GM19238 (cell line): ENCODE results near the gene PERM1.
A peak's percentile ranks its signal among the peaks of the same experiment; 100 is the strongest.
"Not testable (repeated sequence)": the region's sequence is repeated elsewhere in the genome, so short reads cannot be mapped to it uniquely, and the experiment has no call there.

Experiments
- DNase-seq: peaks from one replicate; pipeline ENCODE4 v3.0.0; 2011; ENCODE audit warnings: low spot score; ENCODE audit not compliant: insufficient read length

PERM1 gene

DNA sequence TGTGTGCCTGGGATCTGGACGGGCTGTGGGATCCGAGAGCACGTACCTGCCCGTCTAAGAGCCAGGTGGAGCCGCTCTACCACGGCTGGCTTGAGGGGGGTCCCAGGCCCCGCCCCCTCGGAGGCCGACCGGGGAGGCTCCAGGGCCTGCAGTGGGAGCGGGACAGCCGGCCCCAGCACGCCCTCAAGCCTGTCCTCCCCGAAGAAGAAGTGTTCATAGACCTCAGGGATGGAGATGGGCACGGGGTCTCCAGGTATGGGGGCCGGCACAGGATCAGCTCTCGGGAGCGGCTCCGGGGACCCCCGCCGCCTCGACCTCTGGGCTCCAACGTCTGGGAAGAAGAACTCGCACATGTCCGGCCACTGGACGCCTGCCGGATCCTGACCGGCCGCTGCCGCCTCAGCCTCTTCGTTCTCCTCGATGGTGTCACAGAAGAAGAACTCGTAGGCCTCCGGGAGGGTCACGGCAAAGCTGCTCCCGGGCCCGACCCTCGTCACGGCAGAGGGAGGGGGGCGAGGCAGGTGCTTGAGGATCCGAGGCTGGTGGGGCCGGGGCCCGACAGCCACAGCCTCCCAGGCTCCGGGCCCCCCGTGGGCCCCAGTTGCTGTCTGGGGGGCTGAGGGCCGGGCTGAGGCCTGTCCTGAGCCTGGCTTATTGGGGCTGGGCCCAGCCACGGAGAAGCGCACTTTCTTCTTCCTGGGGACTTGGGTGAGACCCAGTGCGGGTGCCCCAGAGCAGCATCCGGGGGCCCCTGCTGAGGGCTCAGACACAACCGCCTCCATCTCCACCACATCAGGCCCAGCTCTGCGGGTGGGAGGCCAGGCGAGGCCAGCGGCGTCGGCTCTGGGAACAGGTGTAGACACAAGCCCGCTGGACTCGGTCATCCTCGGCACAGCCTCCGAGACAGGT is 2.8 kb downstream of the PERM1 start:
- DNase-seq: no peak

DNA sequence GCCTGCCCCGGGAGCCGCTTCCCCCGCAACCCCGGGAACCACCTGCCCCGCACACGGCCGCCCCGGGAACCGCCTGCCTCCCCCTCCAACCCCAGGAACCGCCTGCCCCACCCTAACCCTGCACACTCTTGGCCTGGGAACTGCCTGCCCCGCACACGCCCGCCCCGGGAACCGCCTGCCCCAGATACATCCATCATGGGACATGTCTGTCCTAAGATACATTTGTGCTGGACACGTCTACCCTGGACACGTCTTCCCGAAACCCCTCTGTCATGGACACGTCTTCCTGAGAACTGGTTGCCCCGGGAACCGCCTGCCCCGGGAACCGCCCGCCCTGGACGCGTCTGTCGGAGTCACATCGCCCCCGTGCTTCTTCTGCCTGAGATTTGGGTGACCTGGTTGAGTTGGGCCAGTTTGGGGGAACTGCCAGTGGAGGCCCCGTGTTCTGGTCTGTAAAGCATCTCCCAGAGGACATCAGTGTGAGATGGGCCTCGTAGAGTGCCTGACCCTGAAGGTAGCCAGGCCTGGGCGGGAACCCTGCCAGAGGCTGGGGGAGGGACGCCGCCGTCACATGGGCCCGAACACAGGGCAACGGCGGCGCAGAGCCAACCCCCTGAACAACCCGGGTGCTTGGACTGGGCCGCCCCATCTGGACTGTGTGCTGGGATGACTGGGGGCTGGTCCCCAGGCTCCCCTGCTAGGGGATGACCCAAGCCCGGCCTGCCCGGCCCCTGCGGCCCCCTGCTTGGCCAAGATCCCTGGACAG is 3.6 kb downstream of the PERM1 start:
- DNase-seq: no peak

DNA sequence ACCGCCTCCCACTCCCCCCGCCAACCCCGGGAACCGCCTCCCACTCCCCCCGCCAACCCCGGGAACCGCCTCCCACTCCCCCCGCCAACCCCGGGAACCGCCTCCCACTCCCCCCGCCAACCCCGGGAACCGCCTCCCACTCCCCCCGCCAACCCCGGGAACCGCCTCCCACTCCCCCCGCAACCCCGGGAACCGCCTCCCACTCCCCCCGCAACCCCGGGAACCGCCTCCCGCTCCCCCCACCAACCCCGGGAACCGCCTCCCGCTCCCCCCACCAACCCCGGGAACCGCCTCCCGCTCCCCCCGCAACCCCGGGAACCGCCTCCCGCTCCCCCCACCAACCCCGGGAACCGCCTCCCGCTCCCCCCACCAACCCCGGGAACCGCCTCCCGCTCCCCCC is 5.1 kb downstream of the PERM1 start:
- not testable (repeated sequence) for DNase-seq

DNA sequence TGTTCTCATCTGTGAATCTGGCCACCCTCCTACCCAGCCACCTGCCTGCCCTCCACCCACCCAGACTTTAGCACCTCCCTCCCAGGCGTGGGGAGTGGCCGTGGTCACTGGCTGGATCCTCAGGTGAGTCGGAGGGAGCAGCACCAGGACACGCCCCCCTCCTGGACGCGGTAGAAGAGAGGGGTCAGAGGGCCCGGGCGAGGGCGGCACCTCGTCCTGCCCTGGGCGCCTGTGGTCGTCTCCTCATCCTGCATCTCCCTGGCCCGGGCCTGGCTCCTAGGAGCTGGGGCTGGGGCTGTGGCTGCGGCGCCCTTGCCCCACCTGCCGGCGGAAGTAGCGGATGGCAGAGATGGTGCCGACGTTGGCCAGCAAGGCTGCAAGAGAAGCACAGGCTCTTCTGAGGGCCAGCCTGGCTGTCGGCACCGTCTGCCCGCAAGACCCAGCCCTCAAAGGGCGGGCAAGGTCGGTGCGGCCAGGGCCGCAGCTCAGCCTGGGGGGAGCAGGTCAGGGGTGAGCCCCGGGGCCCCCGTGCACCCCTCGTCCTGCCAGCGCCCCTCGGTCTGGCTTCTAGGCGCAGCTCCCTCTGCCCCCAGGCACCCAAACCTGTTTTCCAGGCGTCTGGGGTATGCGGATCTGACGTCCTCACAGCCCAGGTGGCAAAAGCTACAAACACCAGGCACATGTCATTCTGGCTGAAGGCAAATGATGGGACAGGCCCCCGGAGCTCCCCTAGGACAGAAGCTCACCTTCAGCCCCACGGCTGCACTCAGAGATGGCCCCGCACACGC is 5.8 kb downstream of the PERM1 start:
- peak; percentile 91 for DNase-seq

DNA sequence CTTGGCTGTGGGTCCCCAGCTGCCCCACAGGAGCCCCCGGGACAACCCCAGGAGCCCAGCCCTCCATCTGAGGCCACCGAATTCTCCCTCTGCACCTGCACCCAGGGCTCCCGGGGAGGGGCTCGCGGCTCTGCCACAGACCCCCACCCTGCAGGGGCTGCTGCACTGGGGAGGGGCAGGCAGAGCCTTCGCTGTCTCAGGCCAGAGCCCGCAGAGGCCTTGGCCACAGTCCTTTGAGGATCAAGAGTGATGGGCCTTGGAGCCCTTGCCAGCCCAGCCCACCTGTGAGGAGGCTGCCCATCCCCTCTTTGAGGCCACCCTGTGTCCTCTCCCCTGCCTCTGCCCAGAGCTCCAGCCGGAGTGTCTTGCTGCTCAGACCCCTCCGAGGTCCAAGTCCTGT is 6.5 kb downstream of the PERM1 start:
- DNase-seq: no peak

DNA sequence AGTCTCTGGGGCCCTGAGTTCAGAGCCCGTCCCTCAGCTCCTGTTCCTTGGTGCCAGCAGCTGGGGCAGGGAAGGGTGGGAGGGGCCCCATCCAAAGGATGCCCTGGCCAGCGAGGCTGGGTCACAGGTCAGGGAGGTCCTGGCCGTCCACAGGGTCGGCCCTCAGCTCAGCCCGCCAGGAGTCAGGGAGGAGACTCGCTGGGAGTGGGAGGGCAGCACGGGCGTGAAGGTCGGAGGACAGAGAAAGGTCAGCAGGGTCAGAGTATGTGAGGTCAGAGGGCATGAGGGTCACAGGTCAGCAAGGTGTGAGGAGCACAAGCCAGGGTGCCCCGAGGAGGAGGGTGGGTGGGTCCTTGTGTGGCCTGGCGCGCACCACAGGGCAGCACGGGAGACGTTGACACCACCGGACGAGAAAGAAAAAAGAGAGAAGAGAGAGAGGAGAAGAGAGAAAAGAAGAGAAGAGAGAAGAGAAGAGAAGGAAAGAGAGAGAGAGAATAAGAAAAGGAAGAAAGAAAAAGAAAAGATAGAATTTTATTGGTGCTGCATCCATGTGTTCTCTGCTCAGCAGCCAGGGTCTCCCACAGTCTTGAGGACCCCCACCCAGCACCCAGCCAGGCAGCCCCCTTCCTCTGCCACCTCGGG is 7.1 kb downstream of the PERM1 start:
- DNase-seq: no peak

DNA sequence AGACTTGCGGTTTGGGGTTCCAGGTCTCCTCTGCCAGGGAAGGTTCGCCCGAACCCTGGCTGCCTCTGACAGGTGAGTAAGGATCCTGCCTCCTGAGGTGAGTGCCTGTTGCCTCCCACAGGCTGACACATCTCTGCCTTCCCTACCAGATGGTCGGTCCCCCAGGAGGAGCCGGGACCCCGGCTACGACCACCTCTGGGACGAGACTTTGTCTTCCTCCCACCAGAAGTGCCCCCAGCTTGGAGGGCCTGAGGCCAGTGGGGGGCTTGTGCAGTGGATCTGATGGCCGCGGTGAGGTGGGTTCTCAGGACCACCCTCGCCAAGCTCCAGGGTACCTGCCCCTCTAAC is 7.6 kb downstream of the PERM1 start:
- no peak for DNase-seq

DNA sequence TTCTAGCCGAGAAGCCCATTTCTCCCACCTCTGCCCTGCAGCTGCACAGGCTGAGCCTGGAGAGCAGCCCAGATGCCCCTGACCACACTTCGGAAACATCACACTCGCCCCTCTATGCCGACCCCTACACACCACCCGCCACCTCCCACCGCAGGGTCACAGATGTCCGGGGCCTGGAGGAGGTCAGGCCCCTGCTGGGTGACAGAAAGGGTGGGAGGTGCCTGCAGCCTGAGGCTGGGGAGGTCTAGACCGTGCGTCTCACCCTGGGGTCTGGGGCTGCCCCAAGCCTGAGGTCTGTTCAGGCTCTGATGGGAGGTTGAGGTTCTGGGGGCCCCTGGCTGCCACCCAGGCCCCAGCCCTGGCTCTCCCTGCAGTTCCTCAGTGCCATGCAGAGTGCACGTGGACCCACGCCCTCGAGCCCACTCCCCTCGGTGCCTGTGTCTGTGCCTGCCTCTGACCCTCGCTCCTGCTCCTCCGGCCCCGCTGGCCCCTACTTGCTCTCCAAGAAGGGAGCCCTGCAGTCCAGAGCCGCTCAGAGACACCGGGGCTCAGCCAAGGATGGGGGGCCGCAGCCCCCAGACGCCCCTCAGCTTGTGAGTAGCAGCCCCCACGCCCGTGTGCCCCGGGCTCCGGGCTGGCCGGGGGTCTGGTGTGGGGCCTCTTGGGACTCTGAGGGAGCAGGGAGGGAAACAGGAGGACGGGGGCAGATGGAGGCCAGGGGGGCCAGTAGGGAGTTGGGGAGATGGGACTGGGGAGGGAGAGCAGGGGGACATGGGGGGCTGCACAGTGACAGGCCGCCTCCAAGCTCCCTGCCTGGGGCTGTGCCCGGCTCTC is 8.2 kb downstream of the PERM1 start:
- no peak for DNase-seq

DNA sequence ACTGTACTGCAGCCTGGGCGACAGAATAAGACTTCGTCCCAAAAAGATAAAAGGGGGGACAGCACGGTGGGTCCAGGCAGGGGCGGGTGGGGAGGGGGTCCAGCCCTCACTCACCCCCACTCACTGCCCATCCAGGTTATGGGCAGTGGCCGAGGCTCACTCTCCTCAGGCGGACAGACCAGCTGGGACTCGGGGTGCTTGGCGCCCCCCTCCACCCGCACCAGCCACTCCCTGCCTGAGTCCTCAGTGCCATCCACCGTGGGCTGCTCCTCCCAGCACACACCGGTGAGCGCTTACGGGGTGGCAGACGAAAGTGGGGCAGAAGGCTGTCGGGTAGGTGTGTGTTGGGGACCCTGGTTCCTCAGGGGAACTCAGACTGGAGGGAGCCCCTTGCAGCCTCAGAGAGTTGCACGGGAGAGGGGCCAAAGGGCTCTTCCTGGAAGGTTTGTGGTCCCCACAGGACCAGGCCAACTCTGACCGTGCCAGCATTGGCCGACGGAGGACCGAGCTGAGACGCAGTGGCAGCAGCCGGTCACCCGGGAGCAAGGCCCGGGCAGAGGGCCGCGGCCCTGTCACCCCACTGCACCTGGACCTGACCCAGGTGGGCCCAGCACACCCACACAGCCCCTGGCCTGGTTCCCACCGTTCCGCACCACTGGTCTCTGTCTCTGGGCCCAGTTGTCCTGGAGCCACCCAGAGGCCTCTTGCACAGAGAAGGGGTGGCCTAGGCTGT is 9.0 kb downstream of the PERM1 start:
- DNase-seq: no peak

DNA sequence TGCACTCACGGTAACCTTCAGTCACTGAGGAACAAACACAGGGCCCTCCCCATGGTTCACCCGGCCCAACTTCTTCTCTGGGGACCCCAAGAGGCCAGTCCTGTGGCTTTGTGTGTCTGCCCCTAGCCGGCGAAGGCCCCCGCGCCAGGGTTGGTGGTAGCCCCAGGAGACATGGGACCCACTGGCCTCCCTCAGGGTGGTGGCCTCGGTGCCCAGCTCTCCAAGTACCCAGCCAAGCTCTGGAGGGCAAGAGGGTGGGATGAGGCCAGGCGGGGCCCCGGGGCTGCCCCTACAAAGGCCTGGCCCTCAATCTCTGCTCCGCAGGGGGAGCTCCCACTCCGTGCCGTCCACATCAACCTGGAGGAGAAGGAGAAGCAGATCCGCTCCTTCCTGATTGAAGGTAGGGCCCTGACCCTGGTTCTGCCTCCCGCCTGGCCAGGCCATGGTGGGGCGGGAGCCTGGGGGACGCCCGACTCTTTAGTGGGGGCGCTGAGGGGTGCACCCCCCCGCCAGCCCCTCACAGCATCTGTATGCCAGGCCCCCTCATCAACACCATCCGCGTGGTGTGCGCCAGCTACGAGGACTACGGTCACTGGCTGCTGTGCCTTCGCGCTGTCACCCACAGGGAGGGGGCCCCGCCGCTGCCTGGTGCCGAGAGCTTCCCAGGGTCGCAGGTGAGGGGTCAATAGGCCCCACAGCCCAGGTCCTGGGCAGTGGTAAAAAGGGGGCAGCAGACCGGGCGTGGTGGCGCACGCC is 10.0 kb downstream of the PERM1 start:
- DNase-seq: no peak

DNA sequence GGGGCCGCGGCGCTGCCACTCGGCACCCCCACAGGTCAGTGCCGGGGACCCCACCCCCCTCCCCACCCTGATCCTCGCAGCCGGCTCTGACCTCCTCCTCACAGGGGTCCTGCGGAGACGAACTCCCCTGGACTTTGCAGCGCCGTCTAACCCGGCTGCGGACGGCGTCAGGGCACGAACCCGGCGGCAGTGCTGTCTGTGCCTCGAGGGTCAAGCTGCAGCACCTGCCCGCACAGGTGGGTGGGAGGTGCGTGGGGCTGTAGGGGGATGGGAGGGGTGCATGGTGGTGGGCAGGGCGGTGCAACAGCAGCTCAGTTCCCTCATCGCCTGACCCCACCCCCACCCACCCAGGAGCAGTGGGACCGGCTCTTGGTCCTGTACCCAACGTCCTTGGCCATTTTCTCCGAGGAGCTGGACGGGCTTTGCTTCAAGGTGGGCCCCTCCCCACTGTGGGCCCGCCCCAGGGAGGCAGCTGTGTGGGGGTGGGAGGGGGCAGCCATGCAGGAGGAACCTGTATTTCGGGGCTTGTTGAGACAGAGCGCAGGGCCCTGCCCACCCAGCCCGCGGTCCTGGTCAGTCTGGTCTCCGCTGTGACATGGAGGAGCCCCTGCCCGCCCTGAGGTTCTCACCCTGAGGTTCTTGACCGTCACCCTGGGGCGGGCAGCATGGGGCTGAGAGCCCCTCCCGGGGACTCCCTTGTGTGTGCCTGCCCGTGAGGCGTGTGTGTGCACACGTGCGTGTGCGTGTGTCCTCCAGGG is 10.7 kb downstream of the PERM1 start:
- no peak for DNase-seq

DNA sequence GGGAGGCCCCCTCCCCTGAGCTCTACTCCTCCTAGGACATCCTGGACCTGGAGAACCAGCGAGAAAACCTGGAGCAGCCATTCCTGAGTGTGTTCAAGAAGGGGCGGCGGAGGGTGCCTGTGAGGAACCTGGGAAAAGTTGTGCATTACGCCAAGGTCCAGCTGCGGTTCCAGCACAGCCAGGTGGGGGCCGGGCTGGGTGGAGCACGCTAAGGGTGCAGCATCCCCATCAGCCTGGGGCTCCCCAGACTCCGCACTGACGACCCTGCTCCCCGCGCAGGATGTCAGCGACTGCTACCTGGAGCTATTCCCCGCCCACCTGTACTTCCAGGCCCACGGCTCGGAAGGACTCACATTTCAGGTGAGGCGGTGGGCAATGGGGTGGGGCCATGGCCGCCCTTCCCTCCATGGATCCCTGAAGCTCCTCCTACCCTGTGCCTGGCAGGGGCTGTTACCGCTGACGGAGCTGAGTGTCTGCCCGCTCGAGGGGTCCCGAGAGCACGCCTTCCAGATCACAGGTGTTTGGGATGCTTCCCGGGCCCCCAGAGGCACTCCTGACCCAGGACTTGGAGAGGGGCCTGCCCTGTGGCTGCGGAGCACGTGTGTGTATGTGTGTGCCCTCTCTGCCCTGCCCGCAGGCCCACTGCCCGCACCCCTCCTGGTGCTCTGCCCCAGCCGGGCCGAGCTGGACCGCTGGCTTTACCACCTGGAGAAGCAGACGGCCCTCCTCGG is 11.5 kb downstream of the PERM1 start:
- no peak for DNase-seq

DNA sequence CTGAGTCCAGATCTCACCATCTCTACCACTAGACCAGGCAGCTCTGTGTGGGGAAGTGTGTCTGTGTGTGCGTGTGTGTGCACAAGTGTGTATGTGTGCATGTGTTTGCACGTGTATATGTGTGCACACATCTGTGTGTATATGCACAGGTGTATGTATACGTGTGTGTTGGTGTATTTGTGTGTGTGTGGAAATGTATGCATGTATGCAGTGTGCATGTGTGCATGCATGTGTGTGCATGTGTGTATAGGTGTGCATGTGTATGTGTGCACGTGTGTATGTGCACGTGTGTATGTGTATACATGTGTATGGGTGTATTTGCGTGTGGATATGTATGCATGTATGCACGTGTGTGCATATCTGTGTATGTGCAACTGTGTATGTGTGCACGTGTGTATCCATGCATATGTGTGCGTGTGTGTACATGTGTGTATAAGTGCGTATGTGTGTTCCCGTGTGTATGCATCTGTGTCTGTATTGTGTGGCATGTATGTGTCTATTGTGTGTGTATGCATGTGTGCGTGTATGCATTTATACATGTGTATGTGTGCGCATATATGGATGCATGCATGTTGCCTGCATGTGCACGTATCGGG is 12.5 kb downstream of the PERM1 start:
- DNase-seq: no peak

DNA sequence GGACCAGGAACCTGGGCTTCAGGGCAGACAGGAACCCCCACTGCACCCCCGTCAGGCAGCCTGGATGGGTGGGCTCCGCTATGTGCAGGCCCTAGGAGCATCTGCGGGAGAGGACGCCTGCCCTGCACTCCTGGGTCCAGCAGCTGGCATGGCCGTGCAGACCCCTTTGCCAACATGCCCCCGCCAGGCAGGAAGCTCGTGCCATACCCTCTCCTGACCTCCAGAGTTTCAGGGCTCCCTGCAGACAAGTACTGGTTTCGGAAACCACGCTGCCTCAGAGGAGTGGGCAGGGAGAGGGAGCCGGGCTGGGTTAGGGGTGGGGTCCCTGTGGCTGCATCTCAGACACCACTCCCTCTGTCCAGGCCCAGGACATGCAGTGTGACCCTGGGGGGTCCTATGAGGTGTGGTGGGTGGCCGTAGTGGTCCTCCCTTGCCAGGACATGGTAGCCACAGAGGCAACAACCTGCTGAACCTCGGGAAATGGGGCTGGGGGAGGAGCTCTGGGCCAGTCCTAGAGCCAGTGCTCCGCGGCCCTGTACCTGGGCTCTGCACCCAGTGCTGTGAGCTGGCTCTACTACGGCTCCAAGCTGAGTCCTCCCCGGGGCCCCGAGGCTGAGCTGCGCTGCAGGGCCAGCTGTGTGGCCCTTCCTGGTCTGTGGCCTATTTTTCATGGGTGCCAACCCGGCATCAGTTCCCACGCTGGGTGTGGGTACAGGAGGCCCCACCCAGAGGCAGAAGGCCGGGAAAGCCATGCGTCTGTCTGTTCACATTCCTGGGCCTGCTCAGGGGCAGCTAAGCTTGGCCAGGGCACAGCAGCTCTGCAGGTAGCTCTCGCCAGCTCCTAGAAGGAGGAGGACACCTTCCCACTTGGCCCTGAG is 14.2 kb downstream of the PERM1 start:
- no peak for DNase-seq

DNA sequence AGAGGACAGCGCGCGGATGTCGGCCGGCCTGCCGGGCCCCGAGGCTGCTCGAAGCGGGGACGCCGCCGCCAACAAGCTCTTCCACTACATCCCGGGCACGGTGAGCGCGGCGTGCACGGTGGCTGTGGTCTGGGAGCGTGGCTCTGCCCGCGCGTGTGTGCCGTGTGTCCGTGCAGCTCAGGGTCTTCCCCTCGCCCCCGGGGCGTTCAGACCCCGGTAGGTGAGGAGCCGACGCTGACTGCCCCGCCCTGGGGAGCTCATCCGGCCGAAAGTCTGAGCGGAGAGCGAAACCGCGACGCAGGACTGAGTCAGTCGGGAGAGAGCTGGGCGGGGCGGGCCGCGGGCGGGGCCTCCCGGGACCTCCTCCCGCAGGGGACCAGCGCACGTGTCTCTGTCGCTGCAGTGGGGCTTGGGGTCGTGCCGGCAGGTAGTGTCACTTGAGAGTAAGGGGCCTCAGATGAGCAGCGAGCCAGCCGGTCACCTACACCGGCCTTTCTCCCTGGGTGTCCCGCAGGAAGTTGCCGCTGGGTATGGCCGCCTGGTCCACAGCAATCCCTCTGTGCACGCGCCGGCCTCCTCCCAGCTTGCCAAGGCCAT is 15.1 kb downstream of the PERM1 start:
- peak; percentile 96 for DNase-seq

DNA sequence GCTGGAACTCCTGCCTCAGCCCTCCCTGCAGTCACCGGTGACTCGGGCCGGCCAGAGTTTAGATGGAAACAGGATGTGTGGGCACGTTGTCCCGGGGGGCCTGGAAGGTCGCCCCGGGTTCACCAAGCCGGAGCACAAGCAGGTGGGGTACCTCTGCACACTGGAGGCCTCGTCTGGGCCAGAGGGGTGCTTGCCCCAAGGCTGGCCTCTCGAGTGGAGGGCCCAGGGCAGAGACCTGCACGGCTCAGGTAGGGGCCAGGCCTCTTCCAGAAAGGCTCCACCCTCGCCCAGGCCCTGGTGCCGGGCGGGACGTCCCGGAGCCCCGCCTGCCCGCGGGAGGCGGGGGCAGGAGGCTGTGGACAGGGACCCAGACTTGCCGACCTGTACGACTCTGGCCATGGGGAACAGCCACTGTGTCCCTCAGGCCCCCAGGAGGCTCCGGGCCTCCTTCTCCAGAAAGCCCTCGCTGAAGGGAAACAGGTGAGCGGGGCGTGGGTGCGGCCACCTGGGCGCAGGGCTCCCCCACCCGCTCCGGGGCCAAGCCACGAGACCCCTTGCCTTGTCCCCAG is 15.7 kb downstream of the PERM1 start, which contains the start of gene PLEKHN1:
Gene PLEKHN1, plus strand, starts transcription at position 348 of the 569 bp plus-strand sequence. Its CDS starts 50 bp downstream, at position 398.
- DNase-seq: peak; percentile 56
